ENCODE data around the gene HDAC9. TPM values are rescaled to one million over a fixed set of nuclear protein-coding genes. Genes with fewer than 3 reads are reported as not detected.

Gene HDAC9
- total and polyA plus RNA-seq, 2 donors (not counting 1 experiment from before 2014, with no cell fraction given): 2.9 to 7.9 TPM

DNA sequence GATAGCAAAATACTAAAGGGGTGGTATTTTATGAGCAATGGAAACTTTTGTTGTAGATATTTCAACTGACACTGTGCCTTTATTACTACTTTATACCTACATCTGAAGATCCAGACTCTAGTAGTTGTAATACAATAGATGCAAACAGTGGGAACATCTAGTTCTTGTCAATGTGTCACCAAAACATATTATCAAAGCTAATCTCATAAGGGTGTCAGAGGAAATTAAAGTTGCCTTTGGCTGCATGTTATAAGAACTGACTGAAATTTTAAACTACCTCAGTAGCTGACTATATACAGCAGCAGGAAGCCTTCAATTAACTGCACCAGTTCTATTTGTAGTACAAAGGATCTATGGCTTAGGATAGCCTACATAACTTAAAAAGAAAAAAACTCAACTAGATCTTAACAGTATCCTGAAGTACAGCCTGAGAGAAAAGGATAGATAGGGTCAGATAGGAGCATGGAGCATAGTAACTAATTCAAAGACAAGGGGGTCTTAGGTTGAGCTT, 30.9 kb downstream of the HDAC9 start:
- H3K9me3 ChIP-seq (ENCODE audit: control insufficient read depth, insufficient read depth, low read depth, low read length): no peaks in the 10 kb centered on the region
- H3K27ac ChIP-seq (ENCODE audit: insufficient read depth, low read length): no peak overlapping the region
- H3K4me3 ChIP-seq (replicated peaks in 1 of 4; ENCODE audit: control extremely low read depth in 1 of 4, insufficient read depth in 1 of 4, low read depth in 3 of 4, low read length in 4 of 4): no peak overlapping the region
- H3K36me3 ChIP-seq (ENCODE audit: control insufficient read depth, insufficient read depth, low read length): no peaks in the 10 kb centered on the region
- DNase-seq (ENCODE audit: low read depth in 2 of 2): no peak
- H3K27me3 ChIP-seq (ENCODE audit: control insufficient read depth, insufficient read depth, low read length): no peaks in the 10 kb centered on the region
- TF ChIP-seq EZH2 (IDR thresholded peaks at IDR 0.05; ENCODE audit: low read length, missing control alignments): no peak
- TF ChIP-seq, protein P1, sequence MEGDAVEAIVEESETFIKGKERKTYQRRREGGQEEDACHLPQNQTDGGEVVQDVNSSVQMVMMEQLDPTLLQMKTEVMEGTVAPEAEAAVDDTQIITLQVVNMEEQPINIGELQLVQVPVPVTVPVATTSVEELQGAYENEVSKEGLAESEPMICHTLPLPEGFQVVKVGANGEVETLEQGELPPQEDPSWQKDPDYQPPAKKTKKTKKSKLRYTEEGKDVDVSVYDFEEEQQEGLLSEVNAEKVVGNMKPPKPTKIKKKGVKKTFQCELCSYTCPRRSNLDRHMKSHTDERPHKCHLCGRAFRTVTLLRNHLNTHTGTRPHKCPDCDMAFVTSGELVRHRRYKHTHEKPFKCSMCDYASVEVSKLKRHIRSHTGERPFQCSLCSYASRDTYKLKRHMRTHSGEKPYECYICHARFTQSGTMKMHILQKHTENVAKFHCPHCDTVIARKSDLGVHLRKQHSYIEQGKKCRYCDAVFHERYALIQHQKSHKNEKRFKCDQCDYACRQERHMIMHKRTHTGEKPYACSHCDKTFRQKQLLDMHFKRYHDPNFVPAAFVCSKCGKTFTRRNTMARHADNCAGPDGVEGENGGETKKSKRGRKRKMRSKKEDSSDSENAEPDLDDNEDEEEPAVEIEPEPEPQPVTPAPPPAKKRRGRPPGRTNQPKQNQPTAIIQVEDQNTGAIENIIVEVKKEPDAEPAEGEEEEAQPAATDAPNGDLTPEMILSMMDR (conservative IDR thresholded peaks at IDR 0.05 in 1 of 2, IDR thresholded peaks at IDR 0.05 in 1 of 2; ENCODE audit: low read depth in 1 of 2, low read length in 2 of 2): no peak
- no peak overlapping the region for H3K9ac ChIP-seq (ENCODE audit: insufficient read depth, low read length)
- H3K4me1 ChIP-seq (ENCODE audit: control insufficient read depth, extremely low read depth, insufficient read depth, low read length): no peaks in the 10 kb centered on the region
- H3K79me2 ChIP-seq (ENCODE audit: control insufficient read depth, insufficient read depth, low read length): no peaks in the 10 kb centered on the region
- H2AFZ ChIP-seq (ENCODE audit: low read length): no peak overlapping the region
- no peaks in the 10 kb centered on the region for H4K20me1 ChIP-seq (ENCODE audit: control insufficient read depth, extremely low read depth, insufficient read depth, low read length)
- no peak overlapping the region for H3K4me2 ChIP-seq (ENCODE audit: extremely low read depth, insufficient read depth, low read length)

DNA sequence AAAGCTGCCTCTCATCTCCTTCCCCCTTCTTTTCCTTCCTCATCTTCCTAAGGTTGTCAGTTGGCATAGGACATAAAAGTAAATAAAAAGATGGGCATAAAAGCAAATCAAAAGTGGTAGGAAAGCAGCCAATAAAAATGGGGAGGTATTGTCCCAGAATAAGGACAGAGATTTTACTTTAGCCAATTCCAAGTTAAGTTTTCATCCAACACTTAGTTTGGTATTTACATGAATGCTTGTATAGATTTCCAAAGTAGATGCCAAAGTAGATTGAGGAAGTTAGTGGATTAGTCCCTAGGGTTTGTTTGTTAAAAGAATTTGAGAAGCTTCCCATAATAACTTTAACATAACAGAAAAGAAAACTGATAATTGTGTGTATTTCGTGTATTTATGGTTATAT, 33.7 kb downstream of the HDAC9 start:
- Histone ChIP-seq H3K4me1 (ENCODE audit: control insufficient read depth, extremely low read depth, insufficient read depth, low read length) (no peaks in the 10 kb centered on the region), H3K4me3 (replicated peaks in 1 of 4; ENCODE audit: control extremely low read depth in 1 of 4, insufficient read depth in 1 of 4, low read depth in 3 of 4, low read length in 4 of 4) (no peak overlapping the region), H3K27ac (ENCODE audit: insufficient read depth, low read length) (no peak overlapping the region), H3K79me2 (ENCODE audit: control insufficient read depth, insufficient read depth, low read length) (no peaks in the 10 kb centered on the region), H3K4me2 (ENCODE audit: extremely low read depth, insufficient read depth, low read length) (no peak overlapping the region), H3K9me3 (ENCODE audit: control insufficient read depth, insufficient read depth, low read depth, low read length) (no peaks in the 10 kb centered on the region), H2AFZ (ENCODE audit: low read length) (no peak overlapping the region), H4K20me1 (ENCODE audit: control insufficient read depth, extremely low read depth, insufficient read depth, low read length) (no peaks in the 10 kb centered on the region), H3K36me3 (ENCODE audit: control insufficient read depth, insufficient read depth, low read length) (no peaks in the 10 kb centered on the region), H3K27me3 (ENCODE audit: control insufficient read depth, insufficient read depth, low read length) (no peaks in the 10 kb centered on the region), H3K9ac (ENCODE audit: insufficient read depth, low read length) (no peak overlapping the region)
- no peak for TF ChIP-seq EZH2 (IDR thresholded peaks at IDR 0.05; ENCODE audit: low read length, missing control alignments)
- TF ChIP-seq, protein P1 (conservative IDR thresholded peaks at IDR 0.05 in 1 of 2, IDR thresholded peaks at IDR 0.05 in 1 of 2; ENCODE audit: low read depth in 1 of 2, low read length in 2 of 2): no peak
- no peak for DNase-seq (ENCODE audit: low read depth in 2 of 2)

DNA sequence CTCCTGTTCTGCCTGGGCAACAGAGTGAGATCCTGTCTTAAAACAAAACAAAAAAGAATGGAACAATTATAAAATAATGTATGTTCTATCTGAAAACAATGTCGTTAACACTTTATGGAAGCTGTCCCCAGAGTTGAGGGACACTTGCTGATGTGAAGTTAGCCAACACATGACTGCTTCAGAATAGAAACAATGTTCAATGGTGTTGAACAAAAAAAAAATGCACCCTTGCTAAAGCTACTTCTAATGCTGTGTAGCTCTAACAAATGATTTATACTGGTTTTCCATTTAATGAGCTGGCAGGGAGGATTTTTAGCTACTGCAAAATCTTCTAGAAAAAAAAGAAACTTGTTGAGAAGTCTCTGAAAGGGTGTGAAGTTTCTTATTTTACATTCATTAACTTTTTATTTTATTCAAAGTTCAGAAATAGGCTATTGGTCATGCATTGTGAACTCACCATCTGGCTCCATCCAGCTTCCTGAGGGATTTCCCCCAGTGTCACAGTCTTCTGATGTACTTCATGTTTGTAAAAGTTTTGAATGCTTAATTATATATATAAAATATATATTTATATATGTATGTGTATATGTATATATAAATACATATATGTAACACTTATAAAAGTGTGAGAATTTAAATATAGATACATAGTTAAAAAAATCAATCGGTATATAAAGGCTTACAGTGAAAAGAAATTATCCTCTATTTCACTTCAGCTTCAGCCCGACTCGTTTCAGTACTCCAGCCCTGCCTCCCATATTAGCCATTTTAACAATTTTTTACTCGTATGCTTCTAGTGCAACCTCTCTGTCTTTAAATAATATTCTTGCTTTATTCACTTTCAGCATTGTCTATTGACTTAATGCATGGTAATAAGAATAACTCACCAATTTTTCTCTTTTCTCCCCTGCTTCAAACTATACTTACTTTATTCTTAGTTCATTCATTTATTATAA, 35.0 kb downstream of the HDAC9 start:
- Histone ChIP-seq H3K27ac (ENCODE audit: insufficient read depth, low read length) (no peak overlapping the region), H3K27me3 (ENCODE audit: control insufficient read depth, insufficient read depth, low read length) (no peaks in the 10 kb centered on the region), H3K4me2 (ENCODE audit: extremely low read depth, insufficient read depth, low read length) (no peak overlapping the region), H4K20me1 (ENCODE audit: control insufficient read depth, extremely low read depth, insufficient read depth, low read length) (no peaks in the 10 kb centered on the region), H3K4me3 (replicated peaks in 1 of 4; ENCODE audit: control extremely low read depth in 1 of 4, insufficient read depth in 1 of 4, low read depth in 3 of 4, low read length in 4 of 4) (no peak overlapping the region), H2AFZ (ENCODE audit: low read length) (no peak overlapping the region), H3K4me1 (ENCODE audit: control insufficient read depth, extremely low read depth, insufficient read depth, low read length) (no peaks in the 10 kb centered on the region), H3K9me3 (ENCODE audit: control insufficient read depth, insufficient read depth, low read depth, low read length) (no peaks in the 10 kb centered on the region), H3K9ac (ENCODE audit: insufficient read depth, low read length) (no peak overlapping the region), H3K79me2 (ENCODE audit: control insufficient read depth, insufficient read depth, low read length) (no peaks in the 10 kb centered on the region), H3K36me3 (ENCODE audit: control insufficient read depth, insufficient read depth, low read length) (no peaks in the 10 kb centered on the region)
- no peak for DNase-seq (ENCODE audit: low read depth in 2 of 2)
- TF ChIP-seq, protein P1 (conservative IDR thresholded peaks at IDR 0.05 in 1 of 2, IDR thresholded peaks at IDR 0.05 in 1 of 2; ENCODE audit: low read depth in 1 of 2, low read length in 2 of 2): no peak
- no peak for TF ChIP-seq EZH2 (IDR thresholded peaks at IDR 0.05; ENCODE audit: low read length, missing control alignments)

Measured in fibroblast of lung (primary cell).